ENCODE data around the gene BCR. TPM values are rescaled to one million over a fixed set of nuclear protein-coding genes. Genes with fewer than 3 reads are reported as not detected.
A peak's percentile ranks its signal among the peaks of the same experiment; 100 is the strongest.

Gene BCR
- polyA plus RNA-seq, 1 donor (not counting 4 experiments of a cell fraction or from before 2014, with no cell fraction given) = 25.8 TPM

- Histone ChIP-seq H3K4me3 (ENCODE audit: control insufficient read depth in 2 of 3, extremely low read depth in 1 of 3, insufficient read depth in 2 of 3, low read depth in 1 of 3, low read length in 3 of 3) (no peak overlapping the region), H3K9ac (ENCODE audit: control insufficient read depth, extremely low read depth, insufficient read depth, low read length) (no peak overlapping the region), H2AFZ (ENCODE audit: control insufficient read depth, low read length) (no peak overlapping the region), H4K20me1 (ENCODE audit: control insufficient read depth, extremely low read depth, insufficient read depth, low read length) (peaks cover 6% of the 10 kb centered on the region), H3K9me3 (ENCODE audit: control insufficient read depth, low read depth, low read length) (no peaks in the 10 kb centered on the region), H3K36me3 (ENCODE audit: control insufficient read depth in 2 of 2, extremely low read depth in 1 of 2, insufficient read depth in 2 of 2, low read length in 2 of 2) (peaks cover 27 to 38% of the 10 kb centered on the region in 2 experiments), H3K9me1 (ENCODE audit: control insufficient read depth, extremely low read depth, insufficient read depth, low read length) (peaks cover 2% of the 10 kb centered on the region), H3K27ac (ENCODE audit: control insufficient read depth, insufficient read depth, low read length) (no peak overlapping the region), H3K27me3 (ENCODE audit: control insufficient read depth, extremely low read depth, insufficient read depth, low read length) (no peaks in the 10 kb centered on the region), H3K4me1 (ENCODE audit: control insufficient read depth, extremely low read depth, insufficient read depth, low read length) (peaks cover 14% of the 10 kb centered on the region), H3K79me2 (ENCODE audit: control insufficient read depth, insufficient read depth, low read length) (peaks cover 17% of the 10 kb centered on the region), H3K4me2 (ENCODE audit: control insufficient read depth, extremely low read depth, insufficient read depth, low read depth, low read length) (no peak overlapping the region)
- no peak for TF ChIP-seq EZH2 (IDR thresholded peaks at IDR 0.05; ENCODE audit: low read length)
- peak in 1 of 3 experiments; percentile 21 for TF ChIP-seq CTCF (optimal IDR thresholded peaks at IDR 0.05 in 1 of 3, IDR thresholded peaks at IDR 0.05 in 1 of 3, conservative IDR thresholded peaks at IDR 0.05 in 1 of 3; ENCODE audit: extremely low read depth in 1 of 3, insufficient read depth in 2 of 3, low read length in 3 of 3)
- DNase-seq (ENCODE audit: low read depth, low spot score) (no peak), FAIRE-seq (no peak)
- dilution Hi-C loops (cut with MboI; ENCODE audit: extremely low pct_ligation_motif_present, low sequenced_read_pairs) = no loop called here
Observed at GRCh38 chr22:23259916-23260644, 79.8 kb downstream of the BCR start.

GRCh38 chr22:23260645-23261581, 80.6 kb downstream of the BCR start:
- H3K9me3 ChIP-seq (ENCODE audit: control insufficient read depth, low read depth, low read length) = no peaks in the 10 kb centered on the region
- no peak overlapping the region for H3K4me3 ChIP-seq (ENCODE audit: control insufficient read depth in 2 of 3, extremely low read depth in 1 of 3, insufficient read depth in 2 of 3, low read depth in 1 of 3, low read length in 3 of 3)
- no peaks in the 10 kb centered on the region for H3K27me3 ChIP-seq (ENCODE audit: control insufficient read depth, extremely low read depth, insufficient read depth, low read length)
- peaks cover 27 to 41% of the 10 kb centered on the region in 2 experiments for H3K36me3 ChIP-seq (ENCODE audit: control insufficient read depth in 2 of 2, extremely low read depth in 1 of 2, insufficient read depth in 2 of 2, low read length in 2 of 2)
- no peak overlapping the region for H3K27ac ChIP-seq (ENCODE audit: control insufficient read depth, insufficient read depth, low read length)
- H3K9ac ChIP-seq (ENCODE audit: control insufficient read depth, extremely low read depth, insufficient read depth, low read length) = no peak overlapping the region
- no peak for FAIRE-seq
- H3K79me2 ChIP-seq (ENCODE audit: control insufficient read depth, insufficient read depth, low read length) = peaks cover 17% of the 10 kb centered on the region
- H2AFZ ChIP-seq (ENCODE audit: control insufficient read depth, low read length) = no peak overlapping the region
- peaks cover 6% of the 10 kb centered on the region for H4K20me1 ChIP-seq (ENCODE audit: control insufficient read depth, extremely low read depth, insufficient read depth, low read length)
- peaks cover 2% of the 10 kb centered on the region for H3K9me1 ChIP-seq (ENCODE audit: control insufficient read depth, extremely low read depth, insufficient read depth, low read length)
- TF ChIP-seq CTCF (optimal IDR thresholded peaks at IDR 0.05 in 1 of 3, IDR thresholded peaks at IDR 0.05 in 1 of 3, conservative IDR thresholded peaks at IDR 0.05 in 1 of 3; ENCODE audit: extremely low read depth in 1 of 3, insufficient read depth in 2 of 3, low read length in 3 of 3) (no peak), EZH2 (IDR thresholded peaks at IDR 0.05; ENCODE audit: low read length) (no peak)
- no peak overlapping the region for H3K4me2 ChIP-seq (ENCODE audit: control insufficient read depth, extremely low read depth, insufficient read depth, low read depth, low read length)
- H3K4me1 ChIP-seq (ENCODE audit: control insufficient read depth, extremely low read depth, insufficient read depth, low read length) = peaks cover 14% of the 10 kb centered on the region
- DNase-seq (ENCODE audit: low read depth, low spot score) = no peak
- dilution Hi-C loops (cut with MboI; ENCODE audit: extremely low pct_ligation_motif_present, low sequenced_read_pairs) = no loop called here
